ENCODE results near the gene BAIAP2L1.

DNA sequence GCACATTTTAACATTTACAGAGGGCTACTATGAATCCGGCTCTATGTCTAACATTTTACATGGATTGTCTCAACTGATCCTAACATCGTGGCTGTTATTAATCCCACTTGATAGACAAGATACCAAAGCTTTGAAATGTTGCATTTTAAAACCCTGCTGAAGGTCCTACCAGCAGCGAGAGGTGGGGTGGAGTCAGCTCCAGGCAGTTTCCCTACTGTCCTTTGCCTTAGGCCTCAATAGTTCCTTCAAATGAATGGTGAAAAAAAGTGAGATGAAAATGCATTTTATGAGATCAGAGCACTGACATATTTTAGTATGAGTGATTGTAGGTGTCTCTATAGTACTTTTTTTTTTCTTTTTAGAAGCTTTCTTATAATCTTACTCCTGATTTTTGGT is 26.6 kb downstream of the BAIAP2L1 start:
- TF ChIP-seq, protein P1, sequence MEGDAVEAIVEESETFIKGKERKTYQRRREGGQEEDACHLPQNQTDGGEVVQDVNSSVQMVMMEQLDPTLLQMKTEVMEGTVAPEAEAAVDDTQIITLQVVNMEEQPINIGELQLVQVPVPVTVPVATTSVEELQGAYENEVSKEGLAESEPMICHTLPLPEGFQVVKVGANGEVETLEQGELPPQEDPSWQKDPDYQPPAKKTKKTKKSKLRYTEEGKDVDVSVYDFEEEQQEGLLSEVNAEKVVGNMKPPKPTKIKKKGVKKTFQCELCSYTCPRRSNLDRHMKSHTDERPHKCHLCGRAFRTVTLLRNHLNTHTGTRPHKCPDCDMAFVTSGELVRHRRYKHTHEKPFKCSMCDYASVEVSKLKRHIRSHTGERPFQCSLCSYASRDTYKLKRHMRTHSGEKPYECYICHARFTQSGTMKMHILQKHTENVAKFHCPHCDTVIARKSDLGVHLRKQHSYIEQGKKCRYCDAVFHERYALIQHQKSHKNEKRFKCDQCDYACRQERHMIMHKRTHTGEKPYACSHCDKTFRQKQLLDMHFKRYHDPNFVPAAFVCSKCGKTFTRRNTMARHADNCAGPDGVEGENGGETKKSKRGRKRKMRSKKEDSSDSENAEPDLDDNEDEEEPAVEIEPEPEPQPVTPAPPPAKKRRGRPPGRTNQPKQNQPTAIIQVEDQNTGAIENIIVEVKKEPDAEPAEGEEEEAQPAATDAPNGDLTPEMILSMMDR (IDR thresholded peaks at IDR 0.05), result no peak
- TF ChIP-seq POLR2A (IDR thresholded peaks at IDR 0.05), result no peak

Data from adrenal gland (tissue), 5 donors.